HL-60 (cell line): ENCODE data around the gene LGALSL.

Source experiments
- DNase-seq, 2 experiments: peaks; one replicate each; pipeline ENCODE4 v3.0.0-alpha.2; 2010 to 2020; ENCODE audit warnings: low read depth in 1 of 2, low spot score in 1 of 2
- H3K27ac ChIP-seq: fragments of 250-450 bp; sonication (Bioruptor Pico); replicated peaks from 2 replicates; pipeline ENCODE4 v1.5.1; 2020; ENCODE audit warnings: mild to moderate bottlenecking, moderate library complexity
- H3K27me3 ChIP-seq: fragments of 250-450 bp; sonication (Bioruptor Pico); 2 replicates; pipeline ENCODE4 v1.5.1; 2021; ENCODE audit warnings: mild to moderate bottlenecking, moderate library complexity; ENCODE audit not compliant: insufficient read depth, poor library complexity, severe bottlenecking
- H3K4me3 ChIP-seq: replicated peaks from 2 replicates; pipeline ENCODE4 v1.5.1; 2011; ENCODE audit warnings: mild to moderate bottlenecking, control low read depth, low read length; ENCODE audit not compliant: insufficient read depth
- CTCF ChIP-seq: IDR thresholded peaks from one replicate; pipeline ENCODE4 v1.5.1; 2011; ENCODE audit warnings: low read length, control low read depth, inconsistent platforms; ENCODE audit not compliant: insufficient read depth
- GABPA ChIP-seq: IDR thresholded peaks from 2 replicates; pipeline ENCODE4 v1.6.1; 2012; ENCODE audit warnings: low read depth
- POLR2AphosphoS5 ChIP-seq: IDR thresholded peaks from 2 replicates; pipeline ENCODE4 v1.6.1; 2012; ENCODE audit warnings: low read depth
- REST ChIP-seq: IDR thresholded peaks from 2 replicates; pipeline ENCODE4 v1.6.1; 2012; ENCODE audit warnings: low read depth; ENCODE audit not compliant: insufficient replicate concordance
- SPI1 ChIP-seq: IDR thresholded peaks from 2 replicates; pipeline ENCODE4 v1.6.1; 2012; ENCODE audit warnings: low read depth, mild to moderate bottlenecking, borderline replicate concordance

LGALSL gene

GRCh38 chr2:64420677-64421076 is 33.3 kb upstream of the LGALSL start:
- Histone ChIP-seq H3K27ac (no peak overlapping the region), H3K27me3 (no peaks in the 10 kb centered on the region), H3K4me3 (no peak overlapping the region)
- DNase-seq: no peak
- TF ChIP-seq POLR2AphosphoS5: no peak
- no peak for TF ChIP-seq SPI1
- TF ChIP-seq GABPA: no peak
- no peak for TF ChIP-seq CTCF
- no peak for TF ChIP-seq REST

- no peak overlapping the region for H3K4me3 ChIP-seq
- no peak overlapping the region for H3K27ac ChIP-seq
- no peak for TF ChIP-seq REST
- no peak for TF ChIP-seq CTCF
- TF ChIP-seq POLR2AphosphoS5: no peak
- TF ChIP-seq GABPA: no peak
- TF ChIP-seq SPI1: no peak
- no peaks in the 10 kb centered on the region for H3K27me3 ChIP-seq
- DNase-seq: no peak
Observed at GRCh38 chr2:64421201-64421600, 32.8 kb upstream of the LGALSL start.

- DNase-seq: no peak
Observed at GRCh38 chr2:64422466-64422865, 31.5 kb upstream of the LGALSL start.

More at GRCh38 chr2:64422466-64422865, 31.5 kb upstream of the LGALSL start:
- H3K4me3 ChIP-seq: no peak overlapping the region
- no peaks in the 10 kb centered on the region for H3K27me3 ChIP-seq
- H3K27ac ChIP-seq: no peak overlapping the region
- TF ChIP-seq SPI1: peak; percentile 23; the same call in 1 of the 2 replicates
- no peak for TF ChIP-seq REST
